Measurements from ENCODE around the gene LCP2.

The LCP2 gene

GRCh38 chr5:170278611-170279458 lies 18.7 kb downstream of the LCP2 start:
- TF ChIP-seq CTCF (IDR thresholded peaks at IDR 0.05; ENCODE audit: low read depth, low read length) = no peak
- H3K4me3 ChIP-seq (replicated peaks in 1 of 2; ENCODE audit: low read depth in 2 of 2, low read length in 2 of 2) = no peak overlapping the region
- DNase-seq (ENCODE audit: low read depth in 2 of 2) = no peak

GRCh38 chr5:170277867-170278281 lies 19.7 kb downstream of the LCP2 start:
- no peak for TF ChIP-seq CTCF (IDR thresholded peaks at IDR 0.05; ENCODE audit: low read depth, low read length)
- H3K4me3 ChIP-seq (replicated peaks in 1 of 2; ENCODE audit: low read depth in 2 of 2, low read length in 2 of 2) = no peak overlapping the region

GRCh38 chr5:170276140-170276539 lies 21.4 kb downstream of the LCP2 start:
- no peak for DNase-seq (ENCODE audit: low read depth in 2 of 2)
- no peak for TF ChIP-seq CTCF (IDR thresholded peaks at IDR 0.05; ENCODE audit: low read depth, low read length)
- H3K4me3 ChIP-seq (replicated peaks in 1 of 2; ENCODE audit: low read depth in 2 of 2, low read length in 2 of 2) = no peak overlapping the region

More at GRCh38 chr5:170277867-170278281, 19.7 kb downstream of the LCP2 start:
- no peak for DNase-seq (ENCODE audit: low read depth in 2 of 2)

GRCh38 chr5:170275376-170275994 lies 22.1 kb downstream of the LCP2 start:
- no peak for DNase-seq (ENCODE audit: low read depth in 2 of 2)
- no peak overlapping the region for H3K4me3 ChIP-seq (replicated peaks in 1 of 2; ENCODE audit: low read depth in 2 of 2, low read length in 2 of 2)
- no peak for TF ChIP-seq CTCF (IDR thresholded peaks at IDR 0.05; ENCODE audit: low read depth, low read length)

GRCh38 chr5:170273968-170274710 lies 23.4 kb downstream of the LCP2 start:
- H3K4me3 ChIP-seq (replicated peaks in 1 of 2; ENCODE audit: low read depth in 2 of 2, low read length in 2 of 2) = no peak overlapping the region
- peak; percentile 12 to 67 for DNase-seq (ENCODE audit: low read depth in 2 of 2)
- TF ChIP-seq CTCF (IDR thresholded peaks at IDR 0.05; ENCODE audit: low read depth, low read length) = peak; percentile 65

- H3K4me3 ChIP-seq (replicated peaks in 1 of 2; ENCODE audit: low read depth in 2 of 2, low read length in 2 of 2) = no peak overlapping the region
- no peak for DNase-seq (ENCODE audit: low read depth in 2 of 2)
- no peak for TF ChIP-seq CTCF (IDR thresholded peaks at IDR 0.05; ENCODE audit: low read depth, low read length)
These were observed 27.1 kb downstream of the LCP2 start for GRCh38 chr5:170270293-170271069.
